ENCODE measurements around the gene GPATCH1.
"Not testable (repeated sequence)": the region's sequence is repeated elsewhere in the genome, so short reads cannot be mapped to it uniquely, and the experiment has no call there.

GPATCH1 gene

DNA sequence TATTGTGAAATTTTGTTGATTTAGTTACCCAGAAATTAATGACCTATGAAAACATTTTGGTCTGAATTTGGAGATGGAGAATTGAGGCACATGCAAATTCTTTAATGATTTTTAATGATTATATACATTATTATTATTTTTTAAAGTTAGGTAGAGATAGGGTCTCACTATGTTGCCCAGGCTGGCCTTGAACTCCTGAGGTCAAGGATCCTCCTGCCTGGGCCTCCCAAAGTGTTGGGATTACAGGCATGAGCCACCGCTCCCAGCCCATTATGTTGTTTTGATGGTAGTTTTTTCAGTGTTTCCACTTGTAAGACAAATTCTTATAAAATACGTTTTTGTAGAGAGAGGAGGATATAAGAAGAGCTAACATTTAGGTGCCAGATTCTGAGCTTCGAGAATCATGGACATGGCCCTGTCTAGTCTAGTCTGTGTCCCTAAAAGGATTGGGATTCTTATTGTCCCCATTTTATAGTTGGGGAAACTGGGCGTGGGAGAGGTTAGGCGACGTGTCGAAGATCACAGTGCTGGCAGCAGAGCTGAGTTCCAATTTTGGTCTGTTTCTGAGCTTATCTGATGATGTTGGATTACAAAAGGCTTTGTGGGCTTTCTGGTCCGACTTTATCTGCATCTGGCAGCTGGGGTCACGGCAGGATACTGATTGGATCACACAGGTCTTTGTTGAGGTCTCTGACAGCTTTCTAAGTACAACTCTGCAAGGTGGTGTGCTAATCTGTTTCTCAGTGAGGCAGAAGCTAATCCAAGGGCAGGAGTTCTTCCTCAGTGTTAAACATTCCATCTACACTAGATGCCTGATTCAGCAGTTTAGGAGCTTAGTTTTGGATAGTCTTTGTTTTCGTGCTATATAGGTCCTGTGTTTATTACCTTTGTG, 43.5 kb downstream of the GPATCH1 start:
- DNase-seq: no peak

DNA sequence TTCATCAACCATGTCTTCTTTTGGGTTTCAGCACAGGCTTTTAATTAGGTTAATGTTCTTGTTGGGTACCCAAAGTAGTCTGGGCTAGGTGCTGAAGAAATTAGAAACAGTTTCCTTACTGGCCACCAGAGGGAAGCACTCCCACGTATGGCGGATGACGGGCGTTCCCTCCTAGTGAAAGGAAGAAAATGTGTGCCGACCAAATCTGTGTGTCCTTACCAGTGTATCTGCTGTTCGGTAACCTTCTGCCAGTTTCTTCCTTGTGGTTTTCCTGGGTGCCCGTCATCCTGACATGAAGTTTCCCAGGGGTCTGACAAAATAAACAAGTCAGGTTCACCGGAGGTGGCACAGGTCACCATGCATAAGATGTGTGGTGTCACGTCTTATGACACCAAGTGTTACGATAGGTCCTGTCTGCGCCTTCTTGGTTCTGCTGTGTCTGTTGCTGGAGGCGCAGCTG, 45.0 kb downstream of the GPATCH1 start:
- DNase-seq: peak; percentile 45 to 67

DNA sequence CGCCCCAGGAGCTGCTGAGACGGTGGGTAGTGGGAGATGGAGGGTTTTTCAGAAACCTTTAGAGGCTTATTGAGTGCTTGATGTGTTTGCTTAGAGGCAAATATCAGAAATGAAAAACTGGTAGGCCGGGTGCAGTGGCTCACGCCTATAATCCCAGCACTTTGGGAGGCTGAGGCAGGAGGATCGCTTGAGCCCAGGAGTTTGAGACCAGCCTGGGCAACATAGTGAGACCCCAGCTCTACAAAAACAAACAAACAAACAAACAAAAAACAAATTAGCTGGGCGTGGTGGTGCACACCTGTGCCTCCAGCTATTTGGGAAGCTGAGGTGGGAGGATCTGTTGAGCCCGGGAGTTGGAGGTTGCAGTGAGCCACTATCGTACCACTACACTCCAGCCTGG, 45.7 kb downstream of the GPATCH1 start:
- not testable (repeated sequence) for DNase-seq

DNA sequence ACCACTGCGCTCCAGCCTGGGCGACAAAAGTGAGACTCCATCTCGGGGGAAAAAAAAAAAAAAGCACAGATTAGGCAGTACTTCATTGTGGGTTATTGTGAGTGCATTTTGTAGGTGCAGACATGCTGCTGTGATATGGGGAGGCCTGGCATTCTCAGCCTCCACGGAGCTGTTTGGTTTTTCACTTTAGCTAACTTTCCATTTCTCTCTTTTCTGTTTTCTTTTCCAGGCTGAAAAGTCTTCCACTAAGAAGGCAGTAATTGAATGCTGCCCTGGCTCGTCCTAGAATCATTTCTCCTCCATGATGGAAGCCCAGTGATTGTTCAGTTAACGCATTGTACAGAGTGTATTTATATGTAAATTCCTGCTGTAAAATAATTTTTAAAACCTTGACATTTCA, 48.9 kb downstream of the GPATCH1 start:
- DNase-seq: no peak

DNA sequence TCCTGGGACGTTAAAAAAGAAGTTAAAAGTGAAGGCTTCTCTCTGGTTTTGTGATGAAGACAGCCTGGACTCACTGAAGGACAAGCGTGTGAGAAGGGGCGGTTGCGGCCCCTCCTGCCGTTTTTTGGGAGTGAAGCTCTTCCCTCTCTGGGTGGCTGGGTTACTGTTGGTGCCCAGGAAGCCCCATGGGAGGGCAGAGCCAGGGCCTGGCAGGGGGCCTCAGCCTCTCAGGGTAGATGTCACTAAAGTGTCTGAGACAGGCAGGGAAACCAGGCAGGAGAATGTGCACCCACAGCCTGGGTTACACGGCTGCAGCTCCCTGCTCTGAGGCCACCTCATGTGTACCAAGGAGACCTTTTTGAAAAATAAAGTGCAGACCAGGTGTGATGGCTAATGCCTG, 49.5 kb downstream of the GPATCH1 start:
- no peak for DNase-seq

DNA sequence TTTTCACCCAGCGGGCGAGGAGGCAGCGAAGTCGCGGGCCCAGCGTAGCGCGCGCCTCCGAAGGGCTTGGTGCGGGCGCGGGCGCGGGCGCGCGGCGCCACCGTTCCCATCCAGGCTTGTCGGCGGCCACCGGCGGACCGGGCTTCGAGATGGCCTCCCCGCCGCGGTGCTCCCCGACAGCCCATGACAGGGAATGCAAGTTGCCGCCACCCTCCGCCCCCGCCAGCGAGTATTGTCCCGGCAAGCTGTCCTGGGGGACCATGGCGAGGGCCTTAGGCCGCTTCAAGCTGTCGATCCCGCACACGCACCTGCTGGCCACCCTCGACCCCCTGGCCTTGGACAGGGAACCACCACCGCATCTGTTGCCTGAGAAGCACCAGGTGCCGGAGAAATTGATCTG, 51.0 kb downstream of the GPATCH1 start, which contains the start of gene WDR88:
Gene WDR88 (plus strand): TSS at position 94 of the 400 bp plus-strand sequence. CDS start 56 bp downstream, at position 150.
- no peak for DNase-seq

DNA sequence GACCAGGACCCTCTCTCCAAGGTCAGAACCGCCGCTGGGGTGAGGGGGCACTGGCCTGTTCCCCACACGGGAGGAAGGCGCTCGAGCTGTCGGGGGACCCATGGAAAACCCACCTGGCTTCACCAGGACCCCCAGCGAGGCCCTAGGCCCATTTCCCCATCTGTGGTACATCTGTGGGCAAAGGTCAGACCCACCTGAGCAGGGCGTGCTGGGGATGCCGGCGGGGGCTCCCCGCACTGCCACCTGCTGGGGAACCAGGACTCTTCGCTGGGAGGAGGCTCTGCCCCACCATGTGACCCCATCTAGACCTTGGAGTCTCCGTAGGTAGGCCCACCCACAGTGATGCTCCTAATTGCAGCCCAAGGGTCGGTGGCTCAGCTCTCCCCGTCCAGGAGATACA, 51.4 kb downstream of the GPATCH1 start:
- no peak for DNase-seq

DNA sequence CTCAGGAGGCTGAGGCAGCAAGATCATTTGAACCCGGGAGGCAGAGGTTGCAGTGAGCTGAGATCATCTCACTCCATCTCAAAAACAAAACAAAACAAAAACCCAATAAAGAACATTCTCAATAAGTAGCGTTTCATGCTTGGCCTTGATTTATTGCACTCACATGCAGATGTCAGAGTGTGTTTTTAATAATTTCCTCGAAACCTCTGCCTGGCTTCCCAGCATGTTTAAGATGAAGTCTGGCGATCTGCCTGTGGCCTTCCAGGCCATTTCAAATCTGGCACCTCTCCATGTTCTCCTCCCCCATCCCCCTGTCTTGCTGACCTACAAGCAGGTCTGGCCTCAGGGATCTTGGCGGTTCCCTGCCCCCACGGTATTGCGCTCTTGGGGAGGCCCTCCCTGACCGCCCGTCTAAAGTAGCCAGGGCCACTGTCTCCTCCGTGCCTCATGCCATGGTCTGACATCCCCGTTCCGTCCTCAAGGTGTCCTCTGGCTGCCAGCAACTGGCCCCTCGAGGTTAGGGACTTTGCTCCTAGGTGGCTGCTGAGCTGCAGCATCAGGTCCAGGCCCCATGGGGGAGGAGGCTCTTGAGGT, 52.6 kb downstream of the GPATCH1 start:
- DNase-seq: no peak

DNA sequence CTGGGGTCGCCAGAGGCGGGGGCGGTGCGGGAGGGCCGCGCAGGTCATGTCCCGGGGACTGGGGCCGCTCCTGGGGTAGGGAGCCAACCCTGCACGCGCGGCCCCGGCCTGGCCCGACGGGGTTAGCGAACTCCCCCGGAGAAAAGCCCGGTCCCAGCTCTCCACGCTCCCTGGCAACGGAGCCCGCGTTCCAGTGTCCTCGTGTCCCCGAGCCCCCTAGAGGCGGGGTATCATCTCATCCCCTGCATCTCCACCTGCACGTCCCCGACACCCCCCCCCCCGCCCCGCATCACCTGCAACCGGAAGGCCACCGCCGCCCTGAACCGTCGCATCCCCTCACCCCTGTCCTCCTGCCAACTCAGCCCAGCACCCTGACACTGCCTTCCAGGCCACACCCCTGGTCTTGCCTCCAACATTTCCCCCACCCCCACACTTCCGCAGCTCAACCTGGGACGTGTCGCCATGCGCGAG, 53.6 kb downstream of the GPATCH1 start:
- DNase-seq: peak; percentile 23 to 55

DNA sequence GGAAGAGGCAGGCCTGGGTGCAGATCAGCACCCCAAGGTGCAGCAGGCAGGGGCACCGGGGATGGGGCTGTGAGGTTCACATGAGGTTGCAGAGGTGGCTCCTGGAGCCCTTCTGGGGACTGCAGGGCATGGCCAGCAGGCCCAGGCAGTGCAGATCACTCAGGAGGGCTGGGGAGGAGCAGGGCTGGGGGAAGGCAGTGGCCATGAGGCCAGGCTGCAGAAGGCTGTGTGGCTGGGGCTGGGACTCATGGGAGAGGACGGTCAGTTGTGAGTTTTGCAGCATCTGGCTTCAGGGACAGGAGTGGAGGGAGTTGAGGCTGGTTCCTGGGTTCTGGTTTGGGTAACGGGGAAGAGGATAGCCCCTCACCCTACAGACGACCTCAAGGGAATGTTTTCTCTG, 58.2 kb downstream of the GPATCH1 start:
- no peak for DNase-seq

DNA sequence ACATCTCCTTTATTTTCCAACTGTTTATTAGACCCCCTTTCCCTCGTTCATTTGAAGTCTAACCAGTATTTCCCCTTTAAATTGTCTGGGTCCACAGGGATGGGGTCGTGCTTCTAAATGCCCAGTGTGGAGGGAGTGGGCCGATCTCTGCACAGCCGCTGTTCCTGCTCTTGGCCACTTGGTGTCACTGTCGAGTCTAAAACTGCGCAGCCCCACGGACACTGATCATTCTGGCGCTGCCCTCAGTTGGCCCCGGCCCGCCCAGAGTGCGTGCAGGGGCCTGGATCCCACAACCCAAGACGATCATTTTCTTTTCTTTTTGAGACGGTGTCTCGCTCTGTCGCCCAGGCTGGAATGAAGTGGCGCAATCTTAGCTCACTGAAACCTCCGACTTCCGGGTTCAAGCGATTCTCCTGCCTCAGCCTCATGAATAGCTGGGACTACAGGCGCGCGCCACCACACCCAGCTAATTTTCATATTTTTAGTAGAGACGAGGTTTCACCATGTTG, 63.0 kb downstream of the GPATCH1 start:
- DNase-seq: peak; percentile 39 to 82

DNA sequence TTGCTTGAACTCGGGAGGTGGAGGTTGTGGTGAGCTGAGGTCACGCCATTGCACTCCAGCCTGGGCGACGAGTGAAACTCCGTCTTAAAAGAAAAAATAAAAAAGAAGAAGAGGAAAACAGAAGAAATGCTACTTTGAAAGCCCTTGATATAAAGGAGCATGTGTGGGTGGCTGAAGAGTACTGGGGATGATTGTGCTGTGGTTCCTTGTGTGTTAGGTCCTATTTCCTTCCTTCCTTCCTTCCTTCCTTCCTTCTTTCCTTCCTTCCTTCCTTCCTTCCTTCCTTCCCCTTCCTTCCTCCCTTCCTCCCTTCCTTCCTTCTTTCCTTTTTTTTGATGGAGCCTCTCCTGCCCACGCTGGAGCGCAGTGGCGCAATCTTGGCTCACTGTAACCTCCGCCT, 65.2 kb downstream of the GPATCH1 start:
- no peak for DNase-seq

DNA sequence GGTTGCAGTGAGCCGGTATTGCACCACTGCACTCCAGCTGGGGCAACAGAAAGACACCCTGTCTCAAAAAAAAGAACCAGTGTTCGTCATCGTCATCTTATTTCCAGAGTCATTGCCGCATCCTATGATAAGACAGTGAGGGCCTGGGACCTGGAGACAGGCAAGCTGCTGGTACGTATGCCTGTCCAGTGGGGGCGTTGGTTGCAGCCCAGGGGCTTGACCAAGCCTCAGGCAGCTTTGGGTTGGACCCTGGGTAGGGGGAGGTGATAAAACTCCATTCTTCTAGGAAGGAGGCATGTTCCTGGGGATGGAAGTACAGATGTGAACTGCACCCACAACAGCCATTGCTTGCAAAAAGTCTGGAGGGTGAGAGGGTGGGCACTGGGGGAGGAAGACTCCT, 66.6 kb downstream of the GPATCH1 start:
- no peak for DNase-seq

DNA sequence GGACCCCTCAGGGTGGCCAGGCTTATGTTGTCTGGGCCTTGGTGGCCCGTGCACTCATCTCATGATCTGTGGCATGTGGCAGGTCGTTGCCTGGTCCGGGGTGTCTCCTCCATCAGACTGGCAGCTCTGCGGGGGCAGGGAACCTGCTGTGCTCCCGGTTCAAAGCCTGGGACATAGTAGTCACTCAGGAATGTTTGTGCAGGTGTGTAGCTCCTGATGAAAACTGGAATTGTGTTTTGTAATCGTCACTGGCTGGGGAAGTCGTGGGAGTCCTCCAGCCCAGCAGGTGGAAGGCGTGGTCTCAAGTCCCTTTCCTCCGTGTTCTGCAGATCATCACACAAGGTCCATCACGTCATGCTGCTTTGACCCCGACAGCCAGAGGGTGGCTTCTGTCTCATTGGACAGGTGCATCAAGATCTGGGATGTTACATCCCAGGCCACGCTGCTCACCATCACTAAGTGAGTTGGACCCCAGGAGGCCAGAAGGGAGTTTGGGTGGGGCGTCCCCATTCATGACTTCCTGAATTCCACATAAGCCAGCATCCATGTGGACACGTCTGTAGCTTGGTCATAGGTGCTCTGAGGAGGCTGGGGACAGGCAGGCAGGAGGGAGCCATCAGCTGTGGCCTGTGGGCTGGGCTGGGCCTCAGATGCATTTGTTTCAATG, 70.0 kb downstream of the GPATCH1 start:
- DNase-seq: no peak

DNA sequence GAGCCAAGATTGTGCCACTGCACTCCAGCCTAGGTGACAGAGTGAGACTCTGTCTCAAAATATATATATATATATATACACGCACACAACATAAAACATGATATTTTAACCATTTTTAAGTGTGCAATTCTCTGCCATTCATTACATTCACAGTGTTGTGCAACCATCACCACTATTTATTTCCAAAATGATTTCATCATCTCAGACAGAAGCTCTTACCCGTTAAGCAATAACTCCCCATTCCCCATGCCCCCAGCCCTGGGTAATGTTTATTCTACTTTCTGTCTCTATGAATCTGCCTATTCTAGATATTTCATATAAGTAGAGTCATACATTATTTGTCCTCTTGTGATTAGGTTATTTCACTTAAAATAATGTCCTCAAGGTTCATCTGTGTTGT, 71.2 kb downstream of the GPATCH1 start:
- DNase-seq: peak; percentile 42 to 71

DNA sequence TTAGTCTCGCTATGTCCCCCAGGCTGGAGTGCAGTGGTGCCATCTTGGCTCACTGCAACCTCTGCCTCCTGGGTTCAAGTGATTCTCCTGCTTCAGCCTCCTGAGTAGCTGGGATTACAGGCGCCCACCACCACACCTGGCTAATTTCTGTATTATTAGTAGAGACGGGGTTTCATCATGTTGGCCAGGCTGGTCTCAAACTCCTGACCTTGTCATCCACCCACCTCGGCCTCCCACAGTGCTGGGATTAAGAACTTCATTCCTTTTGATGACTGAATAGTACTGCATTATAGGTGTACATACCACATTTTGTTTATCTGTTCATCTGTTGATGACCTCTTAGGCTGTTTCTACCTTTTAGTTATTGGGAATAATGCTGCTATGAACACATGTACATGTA, 71.6 kb downstream of the GPATCH1 start:
- DNase-seq: not testable (repeated sequence)

DNA sequence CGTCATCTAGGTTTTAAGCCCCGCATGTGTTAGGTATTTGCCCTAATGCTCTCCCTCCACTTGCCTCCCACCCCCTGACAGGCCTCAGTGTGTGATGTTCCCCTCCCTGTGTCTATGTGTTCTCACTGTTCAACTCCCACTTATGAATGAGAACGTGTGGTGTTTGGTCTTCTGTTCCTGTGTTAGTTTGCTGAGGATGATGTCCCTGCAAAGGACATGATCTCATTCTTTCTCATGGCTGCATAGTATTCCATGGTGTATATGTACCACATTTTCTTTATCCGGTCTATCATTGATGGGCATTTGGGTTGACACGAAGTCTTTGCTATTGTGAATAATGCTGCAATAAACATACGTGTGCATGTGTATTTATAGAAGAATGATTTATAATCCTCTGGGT, 73.3 kb downstream of the GPATCH1 start:
- DNase-seq: not testable (repeated sequence)

DNA sequence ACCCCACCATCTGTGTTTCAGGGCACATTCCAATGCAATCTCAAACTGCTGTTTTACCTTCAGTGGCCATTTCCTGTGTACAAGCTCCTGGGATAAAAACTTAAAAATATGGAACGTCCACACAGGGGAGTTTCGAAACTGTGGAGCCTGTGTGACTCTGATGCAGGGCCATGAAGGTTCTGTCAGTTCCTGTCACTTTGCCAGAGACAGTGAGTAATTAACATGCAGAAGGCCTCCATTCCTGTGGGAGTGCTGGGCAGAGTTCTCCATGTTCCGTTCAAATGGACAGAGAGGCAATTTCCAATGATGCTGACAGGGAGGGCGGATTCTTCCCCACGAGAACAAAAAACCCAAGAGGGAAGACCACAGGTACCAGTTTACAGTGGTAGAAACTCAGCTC, 75.4 kb downstream of the GPATCH1 start:
- DNase-seq: peak; percentile 38 to 72

DNA sequence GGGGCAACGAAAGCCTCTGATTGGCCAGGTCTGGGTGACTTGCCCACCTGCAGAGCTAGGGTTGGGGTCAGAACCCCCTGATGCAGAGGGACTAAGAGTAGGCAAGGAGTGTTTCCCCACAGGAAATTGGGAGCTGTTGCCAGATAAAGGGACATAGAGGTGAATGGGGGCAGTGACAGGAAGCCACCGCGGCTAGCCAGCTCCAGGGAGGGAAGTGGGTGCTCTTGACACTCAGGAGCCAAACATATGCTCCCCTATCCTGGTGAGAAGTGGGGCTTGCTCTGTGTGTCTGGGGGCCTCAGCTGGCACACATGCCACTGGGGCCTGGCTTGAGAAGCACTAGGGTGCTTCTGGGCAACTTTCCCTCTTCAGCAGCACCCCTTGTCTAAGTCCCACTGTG, 76.9 kb downstream of the GPATCH1 start:
- DNase-seq: no peak

DNA sequence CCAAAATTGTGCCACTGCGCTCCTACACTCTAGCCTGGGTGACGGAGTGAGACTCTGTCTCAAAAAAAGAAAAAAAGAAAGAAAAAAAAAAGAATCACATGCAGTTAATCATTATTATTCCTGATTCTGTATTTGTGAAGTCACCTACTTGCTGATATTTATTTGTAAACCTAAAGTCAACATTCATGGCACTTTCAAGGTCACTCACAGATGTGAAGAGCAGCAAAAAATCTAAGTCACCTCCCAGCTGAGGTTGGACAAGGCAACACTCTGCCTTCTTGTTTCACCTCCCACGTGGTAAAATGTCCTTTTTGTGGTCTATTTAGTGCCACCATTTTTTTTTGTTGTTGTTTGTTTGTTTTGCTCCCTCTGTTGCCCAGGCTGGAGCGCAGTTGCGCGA, 77.4 kb downstream of the GPATCH1 start:
- DNase-seq: no peak

DNA sequence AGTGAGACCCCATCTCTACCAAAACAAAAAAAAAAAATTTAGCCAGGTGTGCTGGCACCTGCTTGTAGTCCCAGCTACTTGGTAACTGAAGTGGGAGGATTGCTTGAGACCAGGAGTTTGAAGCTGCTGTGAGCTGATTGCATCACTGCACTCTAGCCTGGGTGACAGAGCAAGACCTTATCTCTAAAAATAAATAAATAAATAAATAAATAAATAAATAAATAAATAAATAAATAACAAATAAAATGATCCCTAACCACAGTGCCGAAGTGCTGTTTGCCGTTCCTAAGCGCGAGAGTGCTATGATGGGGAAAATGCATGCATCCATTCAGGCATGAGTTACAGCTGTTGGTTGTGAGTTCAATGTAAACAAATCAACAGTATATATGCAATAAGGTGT, 78.2 kb downstream of the GPATCH1 start:
- DNase-seq: no peak

DNA sequence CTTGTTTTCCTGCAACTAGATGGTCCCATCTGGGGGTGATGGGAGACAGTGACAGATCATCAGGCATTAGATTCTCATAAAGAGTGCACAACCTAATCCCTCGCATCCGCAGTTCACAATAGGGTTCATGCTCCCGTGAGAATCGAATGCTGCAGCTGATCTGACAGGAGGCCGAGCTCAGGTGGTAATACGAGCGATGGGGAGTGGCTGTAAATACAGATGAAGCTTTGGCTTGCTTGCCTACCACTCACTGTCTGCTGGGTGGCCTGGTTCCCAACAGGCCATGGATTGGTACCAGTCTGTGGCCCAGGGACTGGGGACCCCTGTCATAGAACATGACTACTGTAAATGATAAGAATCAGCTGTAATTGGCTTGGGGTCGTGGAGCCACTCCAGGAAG, 78.9 kb downstream of the GPATCH1 start:
- DNase-seq: no peak

DNA sequence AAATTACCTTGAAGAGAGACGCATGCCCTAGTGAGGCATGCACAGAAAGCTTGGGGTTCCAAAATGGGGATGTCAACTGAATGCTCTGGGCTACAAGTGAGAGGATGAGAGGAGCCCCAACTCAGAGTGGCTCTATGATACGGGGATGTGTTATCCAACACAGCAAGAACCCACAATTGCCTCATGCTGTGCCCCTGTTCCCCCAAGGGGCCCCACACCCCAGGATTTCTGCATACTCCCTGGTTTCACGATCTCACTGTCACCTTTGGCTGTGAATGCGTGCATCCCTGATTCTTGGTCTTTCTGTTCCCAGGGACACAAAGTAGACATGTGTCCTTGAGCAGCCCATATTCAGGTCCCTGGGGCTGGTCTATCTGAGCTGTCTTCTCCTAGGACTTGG, 80.2 kb downstream of the GPATCH1 start:
- no peak for DNase-seq
